Stimulated activated naive CD8-positive, alpha-beta T cell treated with anti-CD3 and anti-CD28 coated beads, Interleukin-15, Interleukin-2, amounts not matched to agents 100 ng/mL and 50 ng/mL, for 24 hours (primary cell): ENCODE data around the gene SLCO3A1.

Experiments used
- H3K27ac Mint-ChIP-seq: one replicate; pipeline ENCODE4 v1.8.0; 2021; ENCODE audit warnings: mild to moderate bottlenecking, mixed read lengths
- H3K27me3 Mint-ChIP-seq: one replicate; pipeline ENCODE4 v1.8.0; 2021; ENCODE audit warnings: mixed read lengths
- H3K36me3 Mint-ChIP-seq: one replicate; pipeline ENCODE4 v1.8.0; 2021; ENCODE audit warnings: low read depth, mixed read lengths
- H3K4me1 Mint-ChIP-seq: one replicate; pipeline ENCODE4 v1.8.0; 2021; ENCODE audit warnings: low read depth, mixed read lengths
- H3K4me3 Mint-ChIP-seq: one replicate; pipeline ENCODE4 v1.8.0; 2021; ENCODE audit warnings: mild to moderate bottlenecking, mixed read lengths
- H3K9me3 Mint-ChIP-seq: one replicate; pipeline ENCODE4 v1.8.0; 2021; ENCODE audit warnings: mixed read lengths

Gene SLCO3A1

DNA sequence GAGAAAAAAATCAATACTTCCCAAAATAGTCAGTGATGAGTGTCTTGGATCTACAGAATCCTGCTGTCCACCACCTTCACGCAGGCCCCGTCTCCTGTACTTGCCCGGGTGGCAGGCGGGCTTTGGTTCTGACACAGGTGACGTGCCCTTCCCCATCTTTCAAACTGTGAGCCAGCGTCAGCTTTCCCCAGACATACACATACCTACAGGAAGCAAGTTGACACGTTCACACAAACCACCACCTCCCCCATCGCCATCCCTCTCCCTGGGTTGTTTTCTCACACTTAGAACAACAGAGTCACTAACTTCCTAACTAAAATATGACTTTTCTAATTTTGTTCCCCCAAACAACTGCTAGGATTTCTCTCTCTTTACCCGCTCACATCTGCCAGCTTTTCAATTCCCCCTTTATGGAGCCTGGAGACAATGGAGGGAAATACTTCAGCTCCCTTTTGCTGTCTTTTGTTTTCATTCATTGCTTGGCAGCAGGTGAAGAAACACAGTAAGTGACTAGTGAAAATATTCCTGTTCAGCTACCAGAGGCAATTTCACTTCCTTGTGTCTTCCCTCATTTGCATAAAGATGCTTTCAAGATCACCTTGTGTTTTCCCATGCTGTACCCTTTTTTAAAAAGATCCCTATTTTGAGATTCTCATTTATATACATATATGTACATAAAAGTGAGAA, 248.3 kb downstream of the SLCO3A1 start:
- Mint-ChIP-seq H3K4me1 (peaks cover 16% of the 10 kb centered on the region), H3K36me3 (no peaks in the 10 kb centered on the region), H3K27ac (peak overlapping the region; percentile 56), H3K27me3 (no peaks in the 10 kb centered on the region), H3K9me3 (no peaks in the 10 kb centered on the region), H3K4me3 (no peak overlapping the region)

DNA sequence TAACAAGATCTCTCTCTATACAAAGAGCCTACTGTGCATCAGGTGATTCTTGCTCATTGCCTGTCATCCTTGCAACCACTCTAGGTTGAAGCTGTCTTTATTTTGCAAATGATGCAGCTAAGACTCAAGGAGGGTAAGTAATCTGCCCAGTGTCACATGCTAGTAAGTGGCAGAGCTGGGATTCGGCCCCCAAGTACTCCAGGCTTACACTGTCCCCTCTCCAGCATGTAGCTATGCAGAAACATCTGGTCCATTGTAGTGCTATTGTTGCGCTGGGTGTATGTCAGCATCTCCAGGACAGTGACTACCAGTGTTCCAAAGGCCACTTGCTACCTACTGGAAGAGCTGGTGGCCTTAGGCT, 248.9 kb downstream of the SLCO3A1 start:
- Mint-ChIP-seq H3K4me1 (peaks cover 14% of the 10 kb centered on the region), H3K9me3 (no peaks in the 10 kb centered on the region), H3K27ac (no peak overlapping the region), H3K4me3 (no peak overlapping the region), H3K36me3 (no peaks in the 10 kb centered on the region), H3K27me3 (no peaks in the 10 kb centered on the region)

DNA sequence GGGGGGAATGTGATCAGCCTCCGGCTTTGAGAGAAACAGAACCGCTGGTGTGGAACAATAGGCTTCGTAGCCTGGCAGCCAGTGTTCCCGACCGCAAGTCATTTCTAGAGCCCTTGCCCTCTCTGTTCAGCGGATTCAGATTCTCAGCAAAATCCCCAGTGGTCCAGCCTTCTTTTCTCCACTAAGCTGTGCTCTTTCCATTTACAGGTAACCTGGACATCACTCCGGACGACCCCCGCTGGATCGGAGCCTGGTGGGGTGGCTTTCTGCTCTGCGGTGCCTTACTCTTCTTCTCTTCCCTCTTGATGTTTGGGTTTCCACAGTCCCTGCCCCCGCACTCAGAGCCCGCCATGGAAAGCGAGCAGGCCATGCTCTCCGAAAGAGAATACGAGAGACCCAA, 250.6 kb downstream of the SLCO3A1 start:
- peaks cover 15% of the 10 kb centered on the region for H3K4me1 Mint-ChIP-seq
- no peaks in the 10 kb centered on the region for H3K27me3 Mint-ChIP-seq
- H3K27ac Mint-ChIP-seq = no peak overlapping the region
- no peak overlapping the region for H3K4me3 Mint-ChIP-seq
- no peaks in the 10 kb centered on the region for H3K9me3 Mint-ChIP-seq
- H3K36me3 Mint-ChIP-seq = no peaks in the 10 kb centered on the region

DNA sequence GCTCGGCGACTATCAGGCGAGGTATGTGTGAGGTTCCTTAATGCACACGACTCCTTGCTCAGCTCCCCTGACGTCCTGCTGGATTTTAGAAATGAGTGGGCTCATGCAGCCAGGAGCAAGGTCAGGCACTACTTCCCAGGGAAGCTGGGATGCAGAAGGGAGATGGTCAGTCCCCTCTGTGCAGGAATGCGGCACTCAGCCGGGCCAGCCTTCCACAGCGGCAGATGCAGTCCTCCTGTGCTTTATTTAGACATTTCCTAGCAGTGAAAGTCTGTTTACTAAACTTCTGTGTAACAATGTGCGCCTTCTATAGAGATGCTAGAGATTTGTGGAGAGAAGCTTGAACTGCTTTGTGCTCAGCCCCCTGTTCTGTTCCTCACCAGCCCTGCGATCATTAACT, 252.1 kb downstream of the SLCO3A1 start:
- Mint-ChIP-seq H3K4me3 (no peak overlapping the region), H3K27me3 (no peaks in the 10 kb centered on the region), H3K27ac (no peak overlapping the region), H3K4me1 (peaks cover 21% of the 10 kb centered on the region), H3K9me3 (no peaks in the 10 kb centered on the region), H3K36me3 (no peaks in the 10 kb centered on the region)

DNA sequence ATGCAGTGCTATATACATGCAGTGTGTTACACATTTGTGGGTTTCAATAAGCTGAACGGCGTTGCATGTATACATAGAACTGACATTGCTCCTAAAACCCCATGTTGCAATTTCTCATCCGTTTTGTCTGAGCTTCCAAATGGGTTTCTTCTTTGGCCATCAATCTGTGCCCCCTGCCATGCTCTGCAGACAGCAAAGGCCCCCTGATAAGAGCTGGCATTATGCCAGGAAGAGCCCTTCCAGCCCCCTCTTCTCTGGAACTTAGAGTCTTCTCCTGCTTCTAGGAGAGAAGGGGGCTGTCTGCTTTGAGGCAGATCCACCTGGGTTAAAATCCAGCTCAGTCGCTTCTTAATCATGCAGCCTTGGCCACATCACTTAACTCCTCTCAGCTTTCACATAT, 254.0 kb downstream of the SLCO3A1 start:
- H3K27ac Mint-ChIP-seq = no peak overlapping the region

DNA sequence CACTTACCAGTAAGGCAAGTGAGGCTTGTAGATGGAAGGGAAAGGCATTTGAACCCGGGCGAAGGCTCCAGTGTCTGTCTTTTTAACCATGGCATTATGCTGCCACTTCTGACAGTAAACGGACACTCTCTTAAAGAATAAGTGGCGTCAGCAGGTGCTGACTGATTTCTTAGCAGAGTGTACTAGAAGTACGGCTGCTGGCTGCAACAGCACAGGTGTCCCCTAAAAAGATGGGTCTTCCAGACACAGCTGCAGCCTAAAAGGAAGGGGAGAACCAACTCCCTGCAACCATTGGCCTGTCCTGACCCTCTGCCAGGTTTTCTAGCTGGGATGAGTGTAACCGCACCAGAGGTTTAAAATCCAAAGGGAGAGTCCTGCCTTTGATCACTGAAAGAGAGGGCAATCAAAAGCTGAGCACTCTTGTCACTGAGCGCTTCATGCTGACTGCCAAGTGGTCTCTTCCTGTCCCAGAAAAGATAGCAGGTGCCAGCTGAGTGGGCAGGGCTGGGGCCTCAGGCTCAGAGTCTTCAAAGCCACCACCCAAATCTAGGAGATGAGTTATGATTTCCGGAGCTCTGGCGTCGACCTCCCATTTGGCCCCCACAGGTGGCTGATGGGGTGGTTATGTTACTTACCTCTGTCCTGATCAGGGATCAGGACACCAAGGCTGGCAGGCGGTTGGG, 255.8 kb downstream of the SLCO3A1 start:
- H3K4me3 Mint-ChIP-seq = no peak overlapping the region
- H3K27me3 Mint-ChIP-seq = no peaks in the 10 kb centered on the region
- peaks cover 12% of the 10 kb centered on the region for H3K4me1 Mint-ChIP-seq
- no peaks in the 10 kb centered on the region for H3K36me3 Mint-ChIP-seq
- no peaks in the 10 kb centered on the region for H3K9me3 Mint-ChIP-seq
- H3K27ac Mint-ChIP-seq = no peak overlapping the region

More for the DNA sequence above, 254.0 kb downstream of the SLCO3A1 start:
- Mint-ChIP-seq H3K4me3 (no peak overlapping the region), H3K27me3 (no peaks in the 10 kb centered on the region), H3K4me1 (peaks cover 12% of the 10 kb centered on the region), H3K36me3 (no peaks in the 10 kb centered on the region), H3K9me3 (no peaks in the 10 kb centered on the region)

DNA sequence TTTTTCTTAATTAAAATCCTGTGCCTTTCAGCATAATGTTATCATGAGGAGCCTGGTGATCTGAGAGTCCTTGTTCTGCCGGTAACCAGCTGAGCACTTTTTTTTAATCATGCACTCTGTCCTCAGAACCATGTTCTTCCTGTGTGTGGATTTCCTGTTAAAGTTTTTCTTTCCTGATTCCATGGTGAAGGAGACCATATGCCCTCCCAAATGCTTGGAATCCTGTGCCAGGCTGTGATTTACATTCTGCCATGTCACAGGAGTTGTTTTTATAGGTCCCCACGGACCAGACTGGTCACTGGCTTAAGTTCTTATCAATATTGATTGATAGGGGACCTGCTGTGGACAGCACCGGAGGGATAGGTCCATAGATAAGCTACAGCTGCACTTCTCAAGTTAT, 257.8 kb downstream of the SLCO3A1 start:
- no peaks in the 10 kb centered on the region for H3K36me3 Mint-ChIP-seq
- H3K4me1 Mint-ChIP-seq = peaks cover 12% of the 10 kb centered on the region
- H3K27ac Mint-ChIP-seq = no peak overlapping the region
- H3K9me3 Mint-ChIP-seq = no peaks in the 10 kb centered on the region
- no peak overlapping the region for H3K4me3 Mint-ChIP-seq
- no peaks in the 10 kb centered on the region for H3K27me3 Mint-ChIP-seq

DNA sequence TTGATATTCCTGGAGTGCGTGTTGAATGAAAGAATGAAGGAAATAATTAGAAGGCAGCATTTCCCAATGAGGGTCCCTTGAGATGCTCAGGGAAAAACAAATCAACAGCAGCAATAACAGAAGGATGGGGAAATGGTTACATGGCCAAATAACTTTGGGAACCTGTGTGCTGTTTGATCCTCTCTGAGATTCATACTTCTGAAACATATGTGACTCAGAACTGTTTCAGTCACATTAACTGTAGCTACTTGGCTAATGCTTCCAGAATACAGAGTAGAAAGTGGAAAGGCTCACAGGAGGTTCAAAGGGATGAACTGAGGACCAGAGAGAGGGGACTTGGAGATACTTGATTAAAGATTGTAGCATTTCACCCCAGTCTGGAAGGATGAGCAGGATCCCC, 258.2 kb downstream of the SLCO3A1 start:
- Mint-ChIP-seq H3K27ac (no peak overlapping the region), H3K4me3 (no peak overlapping the region), H3K4me1 (peaks cover 12% of the 10 kb centered on the region), H3K9me3 (no peaks in the 10 kb centered on the region), H3K27me3 (no peaks in the 10 kb centered on the region), H3K36me3 (no peaks in the 10 kb centered on the region)

DNA sequence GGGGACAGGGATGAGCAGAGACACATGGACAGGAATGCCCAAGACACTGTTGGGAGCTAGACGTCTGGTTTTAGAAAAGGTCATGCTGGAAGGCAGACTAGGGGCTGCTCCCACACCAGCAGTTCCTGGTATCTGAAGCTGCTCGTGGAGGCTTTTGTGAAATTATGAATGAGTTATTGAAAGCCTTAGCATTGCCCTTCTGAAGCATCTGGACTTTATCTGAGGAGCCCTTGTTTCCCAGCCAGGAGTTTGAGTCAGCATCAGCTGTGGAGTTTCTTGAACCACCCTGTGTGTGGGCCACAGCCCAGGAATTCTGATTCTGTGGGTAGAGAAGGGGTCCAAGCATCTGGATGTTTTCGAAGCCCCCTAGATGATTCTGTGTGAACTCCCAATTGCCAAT, 258.7 kb downstream of the SLCO3A1 start:
- no peaks in the 10 kb centered on the region for H3K36me3 Mint-ChIP-seq
- peaks cover 12% of the 10 kb centered on the region for H3K4me1 Mint-ChIP-seq
- H3K9me3 Mint-ChIP-seq = no peaks in the 10 kb centered on the region
- no peak overlapping the region for H3K27ac Mint-ChIP-seq
- H3K27me3 Mint-ChIP-seq = no peaks in the 10 kb centered on the region
- no peak overlapping the region for H3K4me3 Mint-ChIP-seq

DNA sequence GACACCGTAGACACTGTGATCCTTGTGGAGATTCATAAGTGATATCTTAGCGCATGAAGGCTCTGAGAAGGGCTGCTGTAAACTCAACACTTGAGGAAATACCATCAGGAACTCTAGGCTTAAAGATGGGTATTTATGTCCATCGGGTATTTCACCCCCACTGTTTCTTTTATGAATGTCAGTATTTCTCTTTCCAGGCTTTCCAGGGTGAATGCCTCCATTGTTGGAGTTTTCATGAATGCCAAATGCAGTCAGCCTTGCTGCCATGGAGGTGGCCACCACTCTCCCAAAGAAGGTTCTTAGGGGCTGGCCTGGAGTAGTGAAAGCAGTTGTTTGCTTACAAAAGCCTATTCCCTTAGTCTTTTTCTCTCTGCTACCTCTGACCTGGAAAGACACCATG, 259.2 kb downstream of the SLCO3A1 start:
- no peak overlapping the region for H3K27ac Mint-ChIP-seq
- peaks cover 12% of the 10 kb centered on the region for H3K4me1 Mint-ChIP-seq
- H3K27me3 Mint-ChIP-seq = no peaks in the 10 kb centered on the region
- H3K9me3 Mint-ChIP-seq = no peaks in the 10 kb centered on the region
- no peaks in the 10 kb centered on the region for H3K36me3 Mint-ChIP-seq
- no peak overlapping the region for H3K4me3 Mint-ChIP-seq

DNA sequence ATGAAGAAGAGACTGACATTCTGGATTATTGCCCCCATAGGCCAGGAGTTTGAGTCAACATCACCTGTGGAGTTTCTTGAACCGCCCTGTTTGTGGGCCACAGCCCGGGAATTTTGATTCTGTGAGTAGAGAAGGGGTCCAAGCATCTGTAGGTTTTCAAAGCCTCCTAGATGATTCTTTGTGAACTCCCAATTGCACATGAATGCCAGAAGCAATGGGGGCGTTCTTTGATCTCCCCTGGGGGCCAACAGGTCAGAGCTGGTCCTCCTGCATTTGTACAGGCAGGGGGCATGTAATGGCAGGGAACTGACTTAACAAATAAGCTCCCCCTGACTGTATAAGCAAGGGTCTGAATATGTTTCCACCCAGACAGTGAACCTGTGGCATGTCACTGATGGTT, 260.3 kb downstream of the SLCO3A1 start:
- Mint-ChIP-seq H3K9me3 (no peaks in the 10 kb centered on the region), H3K36me3 (no peaks in the 10 kb centered on the region), H3K4me1 (peaks cover 8% of the 10 kb centered on the region), H3K27ac (no peak overlapping the region), H3K27me3 (no peaks in the 10 kb centered on the region), H3K4me3 (no peak overlapping the region)

DNA sequence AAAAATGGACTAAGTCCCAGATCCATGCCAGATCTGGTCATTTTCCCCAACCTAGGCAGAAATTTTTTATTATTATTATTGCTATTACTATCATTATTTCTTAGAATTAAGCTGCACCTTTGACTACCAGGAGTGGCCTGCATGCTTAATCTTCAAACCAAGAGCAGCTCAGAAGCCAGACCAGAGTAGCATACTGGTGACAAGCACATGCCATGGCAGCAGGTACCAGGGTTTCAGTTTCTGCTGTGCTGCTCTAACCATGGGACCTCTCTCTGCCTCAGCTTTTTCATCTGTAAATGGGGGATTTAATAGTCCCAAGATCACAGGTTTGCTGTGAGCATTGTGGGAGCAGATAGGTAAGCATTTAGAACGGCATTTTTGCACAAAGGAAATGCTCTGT, 262.3 kb downstream of the SLCO3A1 start:
- no peaks in the 10 kb centered on the region for H3K27me3 Mint-ChIP-seq
- H3K4me3 Mint-ChIP-seq = no peak overlapping the region
- peaks cover 4% of the 10 kb centered on the region for H3K36me3 Mint-ChIP-seq
- H3K4me1 Mint-ChIP-seq = no peaks in the 10 kb centered on the region
- H3K27ac Mint-ChIP-seq = no peak overlapping the region
- no peaks in the 10 kb centered on the region for H3K9me3 Mint-ChIP-seq

DNA sequence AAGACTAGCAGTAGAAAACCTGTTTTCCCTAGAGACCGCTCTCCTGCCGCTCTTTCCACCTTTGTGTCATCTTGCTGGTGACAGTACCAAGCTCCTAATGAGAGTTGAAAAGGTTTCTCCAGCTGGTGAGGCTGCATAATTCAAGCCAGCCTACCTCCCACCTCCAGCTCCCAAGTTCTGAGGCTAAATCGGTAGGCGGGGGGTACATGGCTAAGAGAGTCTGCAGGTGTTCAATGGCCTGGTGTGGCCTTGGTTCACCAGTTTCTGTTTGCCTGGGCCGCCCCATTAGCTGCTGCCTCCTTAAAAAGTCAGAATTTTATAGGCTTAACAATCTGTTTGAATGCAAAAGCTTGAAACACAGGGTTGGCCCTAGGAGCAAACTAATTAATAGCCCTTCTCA, 262.8 kb downstream of the SLCO3A1 start:
- Mint-ChIP-seq H3K27me3 (no peaks in the 10 kb centered on the region), H3K9me3 (peaks cover under 1% of the 10 kb centered on the region), H3K36me3 (peaks cover 9% of the 10 kb centered on the region), H3K4me3 (no peak overlapping the region), H3K27ac (no peak overlapping the region), H3K4me1 (no peaks in the 10 kb centered on the region)

DNA sequence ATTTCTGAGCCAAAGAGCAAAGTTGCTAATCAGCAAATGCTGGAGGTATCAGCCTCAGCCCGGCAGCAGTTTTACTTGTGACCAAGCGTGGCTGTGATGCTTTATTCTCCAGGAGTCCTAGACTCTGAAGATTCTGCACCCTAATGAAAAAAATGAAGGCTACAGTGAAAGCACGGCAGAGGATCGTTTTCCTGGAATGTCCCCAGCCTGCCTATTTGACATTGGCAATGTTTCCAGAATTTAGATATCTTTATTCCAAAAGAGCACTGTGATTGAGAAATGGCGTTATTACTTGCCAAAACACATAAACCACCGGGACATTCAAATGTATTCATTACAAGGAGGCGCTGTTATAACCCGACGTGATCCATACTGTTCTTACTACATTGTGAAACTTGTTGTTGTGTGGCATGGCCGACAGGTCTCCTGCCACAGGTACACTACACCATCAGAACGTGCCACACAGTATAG, 263.8 kb downstream of the SLCO3A1 start:
- no peaks in the 10 kb centered on the region for H3K4me1 Mint-ChIP-seq
- no peak overlapping the region for H3K27ac Mint-ChIP-seq

DNA sequence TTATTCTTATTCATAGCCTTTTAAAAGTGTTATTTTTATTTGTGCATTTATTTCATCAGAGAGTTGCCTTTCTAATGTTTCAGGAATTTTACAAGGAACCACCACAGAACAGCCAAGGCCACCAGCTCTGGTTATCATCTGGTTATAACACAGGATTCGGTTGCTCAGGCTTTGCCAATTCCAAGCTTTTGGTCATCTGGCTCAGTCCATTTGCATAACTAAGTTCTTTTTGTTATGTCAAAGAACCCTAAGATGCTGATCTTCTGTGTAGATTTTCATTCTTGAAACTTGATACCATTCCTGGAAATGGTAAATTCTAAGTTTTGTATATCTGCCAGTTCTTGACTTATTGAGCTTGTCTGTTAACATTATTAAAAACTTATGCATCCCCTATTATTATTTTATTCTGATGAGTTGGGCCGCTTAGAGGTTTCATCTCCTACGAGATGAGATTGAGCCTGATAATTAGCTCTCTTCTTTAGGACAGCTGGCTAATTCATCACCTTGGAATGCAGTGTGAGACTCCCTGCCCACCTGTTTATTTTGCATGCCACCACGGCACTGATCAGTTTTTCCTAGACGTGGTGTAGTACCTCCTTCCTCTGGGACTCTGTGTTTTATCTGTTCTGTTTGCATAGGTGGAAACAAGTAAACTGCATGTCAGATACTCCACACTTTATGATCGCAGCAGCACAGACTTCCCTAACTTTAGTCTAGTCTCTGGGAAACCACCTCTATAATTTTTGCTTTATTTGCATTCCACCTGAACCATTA, 264.8 kb downstream of the SLCO3A1 start:
- no peak overlapping the region for H3K4me3 Mint-ChIP-seq
- peaks cover 6% of the 10 kb centered on the region for H3K9me3 Mint-ChIP-seq
- no peaks in the 10 kb centered on the region for H3K4me1 Mint-ChIP-seq
- no peaks in the 10 kb centered on the region for H3K27me3 Mint-ChIP-seq
- peaks cover 21% of the 10 kb centered on the region for H3K36me3 Mint-ChIP-seq
- no peak overlapping the region for H3K27ac Mint-ChIP-seq

More for the DNA sequence above, 263.8 kb downstream of the SLCO3A1 start:
- peaks cover 6% of the 10 kb centered on the region for H3K9me3 Mint-ChIP-seq
- H3K36me3 Mint-ChIP-seq = peaks cover 16% of the 10 kb centered on the region
- no peaks in the 10 kb centered on the region for H3K27me3 Mint-ChIP-seq
- no peak overlapping the region for H3K4me3 Mint-ChIP-seq
